Adrenal gland (tissue), 12 donors: ENCODE measurements around the gene ERVFRD-1. TPM values are rescaled to one million over a fixed set of nuclear protein-coding genes. Genes with fewer than 3 reads are reported as not detected.

Source experiments
- DNase-seq, 7 donors: peaks; one replicate each; pipeline ENCODE4 v3.0.0-alpha.2; 2019 to 2020
- H3K27ac ChIP-seq, 5 donors: fragments of 200-600 bp; sonication (generic) in 4 of 5; 1 replicate in 3 of 5; 2 replicates in 2 of 5; pipeline versions ENCODE4 v1.5.1 to v1.8.0; 2016 to 2020; ENCODE audit warnings: mild to moderate bottlenecking in 1 of 5
- H3K27me3 ChIP-seq: fragments of 200-600 bp; 2 replicates; pipeline ENCODE4 v1.8.0; 2021
- H3K36me3 ChIP-seq, 2 donors: fragments of 200-600 bp; replicated peaks in 1 of 2; 1 replicate in 1 of 2; 2 replicates in 1 of 2; pipeline versions ENCODE4 v1.5.1 to v1.8.0; 2018 to 2022
- H3K4me1 ChIP-seq, 2 donors: fragments of 200-600 bp; replicated peaks in 1 of 2; 1 replicate in 1 of 2; 2 replicates in 1 of 2; pipeline versions ENCODE4 v1.5.1 to v1.8.0; 2018 to 2021
- H3K4me3 ChIP-seq, 4 donors: fragments of 200-600 bp; sonication (generic) in 3 of 4; one replicate each; pipeline ENCODE4 v1.5.1; 2016 to 2018
- H3K9me3 ChIP-seq, 3 donors: fragments of 200-600 bp; sonication (generic) in 1 of 3; replicated peaks in 1 of 3; 1 replicate in 2 of 3; 2 replicates in 1 of 3; pipeline versions ENCODE4 v1.5.1 to v1.8.0; 2016 to 2021
- POLR2A ChIP-seq, 2 donors: fragments of 450-650 bp; IDR thresholded peaks; one replicate each; pipeline ENCODE4 v1.6.1; 2017; ENCODE audit warnings: antibody characterized with exemption in 2 of 2, mild to moderate bottlenecking in 2 of 2, moderate library complexity in 1 of 2
- WGBS, 4 donors: extraction: QIAGEN DNeasy Blood & Tissue Kit in 2 of 4; methylation state at CpG; one replicate each; pipeline versions ENCODE4 v1.1.5 to v1.1.7; 2013 to 2017; 5-methylcytosine and 5-hydroxymethylcytosine counted together
- intact Hi-C, 2 donors: fragments of 100-400 bp; cut with DNase I; formaldehyde crosslinking; loops; one replicate each; pipeline versions ENCODE4 v1.14.1 to v1.15.0; 2022 to 2023
- polyA plus RNA-seq, 3 donors: library from polyadenylated mRNA; stranded (reverse); fragments of 200-250 nt in 2 of 3; fragments of 350-450 nt in 1 of 3; fragmentation: Illumina TruSeq in 1 of 3; extraction: RNeasy Lipid Tissue Mini Kit (QIAGEN cat#74804) in 1 of 3; gene quantifications; one replicate each; pipeline ENCODE4 v1.2.3, GENCODE V29; 2013 to 2014
- total RNA-seq, 9 donors: library from RNA; depleted of rRNA in 4 of 9; stranded (reverse); fragments of >200 nt in 4 of 9; fragments of 120-200 nt in 1 of 9; fragmentation: NEBNext Ultra II Directional in 1 of 9; extraction: Animal tissue kit (Norgen Biotek cat#: 25700) in 1 of 9; gene quantifications; one replicate each; pipeline versions ENCODE4 v1.1.0 to v1.2.4, GENCODE V29; 2013 to 2023
- TF ChIP-seq, protein P1 (sequence below), 6 experiments: fragments of 450-650 bp in 4 of 6; fragments of 200-600 bp in 2 of 6; sonication (generic) in 1 of 6; IDR thresholded peaks; 1 replicate in 5 of 6; 2 replicates in 1 of 6; pipeline versions ENCODE4 v1.5.1 to v1.8.0; 2016 to 2021; ENCODE audit warnings: antibody characterized with exemption in 6 of 6, mild to moderate bottlenecking in 2 of 6, moderate library complexity in 1 of 6
- donor health status: healthy with polysubstance abuse.
- donor health status: Bipolar disorder and iron deficiency.
- donor health status: DM: yes; HTN: yes; CAD: no.
- donor health status: DM: no; HTN: no; CAD: no.
- donor health status: DM: no; HTN: no; CAD: no.
- donor health status: DM: yes; HTN: yes; CAD: no.

ERVFRD-1 gene
- total and polyA plus RNA-seq, 12 donors: 0.07 to 1.7 (median 0.75) TPM; not detected in 1

DNA sequence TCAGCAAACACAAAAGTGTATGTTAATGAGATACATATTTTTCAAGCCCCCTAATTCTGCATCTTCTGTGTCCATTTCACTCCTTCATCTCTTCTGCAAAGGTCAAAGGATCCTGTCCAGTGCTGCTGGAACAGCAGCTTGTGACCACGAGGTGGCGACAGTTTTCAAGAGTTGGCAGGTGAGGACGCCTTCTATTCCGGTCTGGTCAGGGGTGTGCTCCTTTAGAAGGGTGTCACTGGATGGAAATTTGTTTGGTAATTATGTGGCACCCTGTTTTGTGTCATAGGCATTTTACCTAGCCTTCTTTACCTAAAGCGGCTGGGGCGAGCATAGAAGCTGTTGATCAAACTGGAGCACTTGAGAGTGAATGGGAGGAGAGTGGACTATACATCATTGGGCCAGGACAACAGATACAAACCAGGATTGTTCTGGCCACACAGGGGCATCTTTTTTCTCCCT lies 32.9 kb upstream of the ERVFRD-1 start:
- Histone ChIP-seq H3K4me3 (no peak overlapping the region), H3K4me1 (peaks cover 0 to 8% of the 10 kb centered on the region in 2 donors), H3K27ac (no peak overlapping the region), H3K9me3 (no peaks in the 10 kb centered on the region), H3K27me3 (no peaks in the 10 kb centered on the region), H3K36me3 (no peaks in the 10 kb centered on the region)
- peak; percentile 69 to 88 (median 76) for DNase-seq
- WGBS, 4 donors: 18 to 28% (median 25%) methylated on average over 6 of the region's 6 CpGs
- TF ChIP-seq, protein P1, sequence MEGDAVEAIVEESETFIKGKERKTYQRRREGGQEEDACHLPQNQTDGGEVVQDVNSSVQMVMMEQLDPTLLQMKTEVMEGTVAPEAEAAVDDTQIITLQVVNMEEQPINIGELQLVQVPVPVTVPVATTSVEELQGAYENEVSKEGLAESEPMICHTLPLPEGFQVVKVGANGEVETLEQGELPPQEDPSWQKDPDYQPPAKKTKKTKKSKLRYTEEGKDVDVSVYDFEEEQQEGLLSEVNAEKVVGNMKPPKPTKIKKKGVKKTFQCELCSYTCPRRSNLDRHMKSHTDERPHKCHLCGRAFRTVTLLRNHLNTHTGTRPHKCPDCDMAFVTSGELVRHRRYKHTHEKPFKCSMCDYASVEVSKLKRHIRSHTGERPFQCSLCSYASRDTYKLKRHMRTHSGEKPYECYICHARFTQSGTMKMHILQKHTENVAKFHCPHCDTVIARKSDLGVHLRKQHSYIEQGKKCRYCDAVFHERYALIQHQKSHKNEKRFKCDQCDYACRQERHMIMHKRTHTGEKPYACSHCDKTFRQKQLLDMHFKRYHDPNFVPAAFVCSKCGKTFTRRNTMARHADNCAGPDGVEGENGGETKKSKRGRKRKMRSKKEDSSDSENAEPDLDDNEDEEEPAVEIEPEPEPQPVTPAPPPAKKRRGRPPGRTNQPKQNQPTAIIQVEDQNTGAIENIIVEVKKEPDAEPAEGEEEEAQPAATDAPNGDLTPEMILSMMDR (IDR thresholded peaks at IDR 0.05): peak; percentile 70 to 93 (median 86)
- no peak for TF ChIP-seq POLR2A (IDR thresholded peaks at IDR 0.05)
- intact Hi-C loops: loop anchor here in 1 of 2 donors (2.0 kb wide), 1 partner anchor 352 kb away; no protein-coding TSS in a partner anchor

DNA sequence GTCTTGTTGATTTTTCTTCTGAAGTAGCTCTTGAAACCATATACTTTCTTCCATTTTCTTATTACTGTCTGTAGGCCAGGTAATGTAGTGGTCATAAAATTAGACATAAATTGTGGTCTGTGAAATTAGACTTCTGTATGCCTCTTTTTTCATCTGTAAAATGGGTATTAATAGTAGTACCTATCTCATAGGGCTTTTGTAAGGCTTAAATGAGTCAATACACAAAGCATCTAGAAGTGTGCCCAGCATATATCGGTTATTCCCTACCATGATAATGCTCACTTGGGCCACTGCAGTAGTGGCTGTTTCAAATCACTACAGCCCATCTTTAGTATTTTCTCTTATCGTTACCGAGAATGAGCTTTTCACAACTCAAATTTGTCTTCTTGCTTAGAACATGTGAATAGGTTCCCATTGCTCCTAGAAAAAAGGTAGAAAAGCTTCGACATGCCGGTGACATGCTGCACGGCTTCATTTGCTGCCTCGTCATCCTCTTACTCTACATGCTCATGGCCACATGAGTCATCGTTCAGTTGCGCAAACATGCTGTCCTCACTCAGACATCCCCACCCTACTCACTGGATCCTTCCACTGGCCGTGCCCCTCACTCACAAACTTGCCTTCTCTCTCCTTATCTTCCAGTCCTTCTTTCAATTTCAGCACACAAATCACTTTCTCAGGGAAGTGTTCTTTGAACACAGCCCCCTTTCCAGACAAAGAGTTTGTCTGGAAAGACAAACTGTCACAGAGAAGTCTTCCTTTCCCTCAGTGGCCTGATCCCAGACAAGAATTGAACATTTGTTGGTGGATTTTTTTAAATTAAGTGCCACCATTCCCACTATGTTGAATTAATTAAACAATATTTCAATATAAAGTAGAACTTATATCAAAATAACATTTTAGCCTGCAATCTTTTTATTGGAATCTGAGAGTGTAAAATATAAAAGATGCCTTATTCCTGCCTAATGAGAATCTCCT lies 32.2 kb upstream of the ERVFRD-1 start:
- Histone ChIP-seq H3K9me3 (no peaks in the 10 kb centered on the region), H3K36me3 (no peaks in the 10 kb centered on the region), H3K4me1 (peaks cover 0 to 8% of the 10 kb centered on the region in 2 donors), H3K4me3 (no peak overlapping the region), H3K27me3 (no peaks in the 10 kb centered on the region), H3K27ac (peak overlapping the region in 2 of 5 donors; percentile 35 to 46)
- intact Hi-C loops: loop anchor here in 1 of 2 donors (2.0 kb wide), 1 partner anchor 353 kb away; no protein-coding TSS in a partner anchor
- 42 to 56% (median 48%) methylated on average over 10 of the region's 10 CpGs for WGBS, 4 donors
- DNase-seq: peak; percentile 82 to 94 (median 91)
- TF ChIP-seq, protein P1 (IDR thresholded peaks at IDR 0.05): peak in 1 of 6 experiments; percentile 1
- no peak for TF ChIP-seq POLR2A (IDR thresholded peaks at IDR 0.05)

GRCh38 chr6:11142296-11143027 lies 30.9 kb upstream of the ERVFRD-1 start:
- TF ChIP-seq, protein P1 (IDR thresholded peaks at IDR 0.05): no peak
- TF ChIP-seq POLR2A (IDR thresholded peaks at IDR 0.05): no peak
- DNase-seq: no peak
- WGBS, 4 donors: 93 to 97% (median 95%) methylated on average over 8 of the region's 8 CpGs
- intact Hi-C loops: no loop called here
- H3K27me3 ChIP-seq: no peaks in the 10 kb centered on the region
- no peak overlapping the region for H3K4me3 ChIP-seq
- no peaks in the 10 kb centered on the region for H3K9me3 ChIP-seq
- peaks cover 0 to 8% of the 10 kb centered on the region in 2 donors for H3K4me1 ChIP-seq
- no peak overlapping the region for H3K27ac ChIP-seq
- no peaks in the 10 kb centered on the region for H3K36me3 ChIP-seq

DNA sequence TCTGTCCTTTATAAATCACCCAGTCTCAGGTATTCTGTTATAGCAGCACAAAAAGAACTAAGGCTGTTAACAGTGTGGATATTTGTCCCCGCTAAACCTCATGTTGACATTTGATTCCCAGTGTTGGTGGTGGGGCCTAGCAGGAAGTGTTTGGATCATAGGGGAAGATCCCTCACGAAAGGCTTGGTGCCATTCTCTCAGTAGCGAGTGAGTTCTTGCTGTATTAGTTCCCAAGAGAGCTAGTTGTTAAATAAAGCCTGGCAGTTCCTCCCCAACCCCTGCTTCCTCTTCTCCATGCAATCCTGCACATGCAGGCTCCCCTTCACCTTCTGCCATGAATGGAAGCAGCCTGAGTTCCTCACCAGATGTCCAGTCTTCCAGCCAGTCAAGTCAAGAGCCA lies 29.8 kb upstream of the ERVFRD-1 start:
- no peak for TF ChIP-seq POLR2A (IDR thresholded peaks at IDR 0.05)
- TF ChIP-seq, protein P1 (IDR thresholded peaks at IDR 0.05): no peak
- H3K36me3 ChIP-seq: no peaks in the 10 kb centered on the region
- H3K4me1 ChIP-seq: peaks cover 0 to 8% of the 10 kb centered on the region in 2 donors
- intact Hi-C loops: no loop called here
- H3K27ac ChIP-seq: no peak overlapping the region
- no peaks in the 10 kb centered on the region for H3K9me3 ChIP-seq
- no peaks in the 10 kb centered on the region for H3K27me3 ChIP-seq
- no peak for DNase-seq
- 78 to 97% (median 85%) methylated on average over 1 to 3 of the region's 3 CpGs for WGBS, 4 donors
- H3K4me3 ChIP-seq: no peak overlapping the region
